Thymus (tissue), 11 donors: ENCODE measurements around the gene ZC3H12C. TPM values are rescaled to one million over a fixed set of nuclear protein-coding genes. Genes with fewer than 3 reads are reported as not detected.

Experiments used
- DNase-seq, 9 donors: peaks; one replicate each; pipeline ENCODE4 v3.0.0-alpha.2; 2013; ENCODE audit warnings: low spot score in 9 of 9, low read depth in 6 of 9, missing footprints in 1 of 9
- H3K27ac ChIP-seq, 2 donors: one replicate each; pipeline ENCODE4 v1.5.1; 2013; ENCODE audit warnings: control low read depth in 1 of 2, low read depth in 1 of 2, low read length in 1 of 2, mild to moderate bottlenecking in 1 of 2, moderate library complexity in 1 of 2
- H3K27me3 ChIP-seq, 2 donors: one replicate each; pipeline ENCODE4 v1.5.1; 2013; ENCODE audit warnings: low read length in 1 of 2; ENCODE audit not compliant: control insufficient read depth in 2 of 2, insufficient read depth in 1 of 2
- H3K36me3 ChIP-seq, 2 donors: one replicate each; pipeline ENCODE4 v1.5.1; 2013; ENCODE audit warnings: low read length in 1 of 2, mild to moderate bottlenecking in 1 of 2, moderate library complexity in 1 of 2; ENCODE audit not compliant: control insufficient read depth in 2 of 2, insufficient read depth in 2 of 2
- H3K4me1 ChIP-seq, 2 donors: one replicate each; pipeline ENCODE4 v1.5.1; 2013; ENCODE audit warnings: low read length in 2 of 2; ENCODE audit not compliant: control insufficient read depth in 2 of 2, insufficient read depth in 2 of 2
- H3K4me3 ChIP-seq, 2 donors: one replicate each; pipeline ENCODE4 v1.5.1; 2013; ENCODE audit warnings: low read length in 2 of 2, control low read depth in 1 of 2, mild to moderate bottlenecking in 1 of 2
- H3K9me3 ChIP-seq, 2 donors: one replicate each; pipeline ENCODE4 v1.5.1; 2013; ENCODE audit warnings: low read length in 1 of 2, mild to moderate bottlenecking in 1 of 2; ENCODE audit not compliant: control insufficient read depth in 2 of 2, insufficient read depth in 1 of 2
- WGBS: extraction: QIAGEN DNeasy Blood & Tissue Kit; methylation state at CpG from one replicate; pipeline ENCODE4 v1.1.7; 2013; 5-methylcytosine and 5-hydroxymethylcytosine counted together
- polyA plus RNA-seq: library from polyadenylated mRNA; stranded (reverse); fragments of 200-250 nt; gene quantifications from one replicate; pipeline ENCODE4 v1.2.3, GENCODE V29; 2013
- total RNA-seq: library from RNA; stranded (reverse); fragments of 120-200 nt; gene quantifications from one replicate; pipeline ENCODE4 v1.2.4, GENCODE V29; 2013
- donor health status: healthy.

ZC3H12C gene
- total and polyA plus RNA-seq, 2 donors: 2.6 to 3.0 TPM

DNA sequence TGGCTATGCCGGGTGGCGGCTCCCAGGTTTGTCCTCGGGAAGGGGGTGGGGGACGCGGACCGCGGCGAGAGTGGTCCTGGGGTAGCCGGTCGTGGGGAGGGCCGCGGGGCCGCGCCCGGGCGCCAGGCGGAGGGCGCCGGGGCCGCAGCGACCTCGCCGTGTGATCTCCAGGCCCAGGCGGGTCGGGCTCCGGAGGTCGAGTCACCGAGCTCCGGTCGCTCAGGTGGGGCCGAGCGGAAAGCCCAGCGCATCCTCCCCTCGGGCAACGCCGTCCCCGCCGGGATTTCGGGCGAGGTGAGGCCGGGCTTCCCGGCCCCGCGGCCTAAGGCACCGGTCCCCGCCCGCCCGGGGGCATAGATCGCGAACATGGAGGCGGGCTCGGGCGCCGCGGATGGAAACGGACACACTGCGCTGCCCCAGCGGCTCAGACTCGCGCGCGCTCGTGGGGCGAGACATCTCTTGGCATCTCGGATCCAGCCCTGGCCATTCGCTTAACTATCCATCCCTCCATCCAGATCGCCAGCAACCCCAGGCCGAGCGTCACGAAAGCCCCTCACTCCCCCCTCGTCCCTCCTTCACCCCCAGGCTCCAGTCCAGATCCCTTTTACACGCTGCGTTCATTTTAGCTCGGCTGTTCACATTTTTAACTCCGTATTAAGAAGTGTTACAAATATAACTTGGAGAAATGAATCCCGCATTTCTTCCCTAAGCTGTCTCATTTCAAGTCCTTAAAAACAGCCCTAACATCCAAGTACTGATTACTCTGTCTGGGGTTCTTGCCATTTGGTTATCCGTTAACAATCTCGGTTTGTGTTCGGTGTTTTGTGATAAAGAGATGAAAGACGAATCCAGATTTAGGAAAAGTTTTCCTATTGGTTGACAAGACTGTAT is 460 bp downstream of the ZC3H12C start:
- peaks cover 0 to 7% of the 10 kb centered on the region in 2 donors for H3K4me1 ChIP-seq
- H3K27me3 ChIP-seq: peaks cover 24 to 45% of the 10 kb centered on the region in 2 donors
- no peaks in the 10 kb centered on the region for H3K9me3 ChIP-seq
- H3K4me3 ChIP-seq: peak overlapping the region; percentile 41 to 43
- DNase-seq: peak in 3 of 9 donors; percentile 6 to 30 (median 13)
- WGBS: under 1% methylated on average over 80 of the region's 80 CpGs
- H3K27ac ChIP-seq: peak overlapping the region; percentile 46 to 68
- H3K36me3 ChIP-seq: no peaks in the 10 kb centered on the region

DNA sequence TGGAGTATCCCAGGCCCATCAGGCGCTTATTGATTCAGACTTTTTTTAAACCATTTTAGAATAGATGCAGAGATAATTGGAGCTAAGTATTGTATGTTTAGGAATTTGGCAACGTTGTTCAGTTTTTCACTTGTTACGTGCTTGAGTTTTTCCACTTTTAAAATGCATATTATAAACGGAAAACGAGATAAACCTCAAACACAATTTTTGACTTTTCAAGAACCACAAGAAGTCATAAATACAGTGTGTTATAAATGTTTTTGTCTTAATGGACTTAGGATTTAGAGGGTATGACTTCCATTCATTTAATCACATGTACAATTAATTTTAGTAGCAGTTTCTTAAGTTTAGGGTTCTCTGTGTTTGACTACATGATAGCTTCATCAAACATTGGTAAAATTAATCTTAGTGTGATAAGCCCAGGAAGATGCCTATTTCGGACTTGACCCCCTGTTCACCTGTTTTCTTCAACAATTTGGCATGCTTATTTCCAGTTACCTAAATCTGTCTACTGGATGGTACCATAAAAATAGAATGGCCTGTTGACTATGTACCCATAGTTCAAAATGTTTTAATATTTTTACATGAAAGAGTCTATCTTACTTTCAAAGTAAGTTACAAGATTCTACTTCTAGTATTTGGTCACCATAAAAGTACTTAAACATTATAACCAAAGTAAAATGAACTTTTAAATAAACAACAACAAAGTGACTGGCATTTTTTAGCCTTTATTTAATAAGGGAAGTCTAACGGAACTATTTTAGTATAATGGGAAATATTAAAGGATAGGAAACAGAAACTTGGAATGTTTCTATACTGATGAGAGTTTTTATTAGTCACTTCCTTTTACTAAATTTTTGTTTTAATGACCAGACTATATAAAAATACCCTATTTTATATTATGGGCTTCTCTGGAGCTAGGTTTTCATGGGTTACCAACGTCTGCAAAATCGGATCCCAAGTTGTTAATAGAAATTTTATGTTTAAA is 1.4 kb downstream of the ZC3H12C start:
- H3K36me3 ChIP-seq: no peaks in the 10 kb centered on the region
- H3K4me1 ChIP-seq: peaks cover 0 to 7% of the 10 kb centered on the region in 2 donors
- no peak overlapping the region for H3K27ac ChIP-seq

GRCh38 chr11:110095554-110095953 is 2.4 kb downstream of the ZC3H12C start:
- H3K27ac ChIP-seq: no peak overlapping the region
- peaks cover 0 to 7% of the 10 kb centered on the region in 2 donors for H3K4me1 ChIP-seq
- no peak for DNase-seq
- peaks cover 24 to 45% of the 10 kb centered on the region in 2 donors for H3K27me3 ChIP-seq
- 83% methylated on average over 5 of the region's 5 CpGs for WGBS
- no peaks in the 10 kb centered on the region for H3K36me3 ChIP-seq
- H3K9me3 ChIP-seq: no peaks in the 10 kb centered on the region
- H3K4me3 ChIP-seq: no peak overlapping the region

More for the DNA sequence above, 1.4 kb downstream of the ZC3H12C start:
- DNase-seq: no peak
- H3K4me3 ChIP-seq: peak overlapping the region in 1 of 2 donors; percentile 43
- H3K9me3 ChIP-seq: no peaks in the 10 kb centered on the region
- peaks cover 24 to 45% of the 10 kb centered on the region in 2 donors for H3K27me3 ChIP-seq
- WGBS: 49% methylated on average over 9 of the region's 9 CpGs

GRCh38 chr11:110096496-110096895 is 3.3 kb downstream of the ZC3H12C start:
- WGBS: 88% methylated on average over 5 of the region's 5 CpGs
- H3K36me3 ChIP-seq: no peaks in the 10 kb centered on the region
- no peaks in the 10 kb centered on the region for H3K9me3 ChIP-seq
- peaks cover 24 to 37% of the 10 kb centered on the region in 2 donors for H3K27me3 ChIP-seq
- H3K27ac ChIP-seq: no peak overlapping the region
- no peak overlapping the region for H3K4me3 ChIP-seq
- peaks cover 0 to 7% of the 10 kb centered on the region in 2 donors for H3K4me1 ChIP-seq
- no peak for DNase-seq

- 94% methylated on average over 5 of the region's 5 CpGs for WGBS
- DNase-seq: no peak
- H3K27ac ChIP-seq: no peak overlapping the region
Observed at GRCh38 chr11:110097459-110098012, 4.3 kb downstream of the ZC3H12C start.

DNA sequence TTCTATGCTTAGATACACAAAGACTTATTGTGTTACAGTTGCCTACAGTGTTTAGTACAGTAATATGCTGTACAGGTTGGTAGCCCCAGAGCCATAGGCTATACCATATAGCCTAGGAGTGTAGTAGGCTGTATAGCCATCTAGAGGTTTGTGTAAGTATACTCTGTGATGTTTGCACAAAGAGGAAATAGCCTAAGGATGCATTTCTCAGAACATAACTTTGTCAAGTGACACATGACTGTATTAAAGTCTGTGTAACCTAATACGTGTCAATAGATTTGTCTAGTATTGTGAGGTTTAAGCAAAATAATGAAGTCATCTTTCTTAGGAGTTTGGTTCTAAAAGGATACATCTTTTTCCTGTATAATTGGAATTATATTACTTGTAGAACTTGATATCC is 5.5 kb downstream of the ZC3H12C start:
- WGBS: 89% methylated on average over 1 of the region's 1 CpG
- no peak overlapping the region for H3K27ac ChIP-seq

More at GRCh38 chr11:110097459-110098012, 4.3 kb downstream of the ZC3H12C start:
- no peaks in the 10 kb centered on the region for H3K36me3 ChIP-seq
- peaks cover 16 to 27% of the 10 kb centered on the region in 2 donors for H3K27me3 ChIP-seq
- no peak overlapping the region for H3K4me3 ChIP-seq
- no peaks in the 10 kb centered on the region for H3K9me3 ChIP-seq
- H3K4me1 ChIP-seq: peaks cover 0 to 5% of the 10 kb centered on the region in 2 donors

GRCh38 chr11:110100476-110101240 is 7.5 kb downstream of the ZC3H12C start:
- 92% methylated on average over 7 of the region's 7 CpGs for WGBS
- H3K27ac ChIP-seq: no peak overlapping the region
- H3K27me3 ChIP-seq: peaks cover 0 to under 1% of the 10 kb centered on the region in 2 donors
- no peaks in the 10 kb centered on the region for H3K36me3 ChIP-seq
- H3K4me3 ChIP-seq: no peak overlapping the region
- no peak for DNase-seq
- no peaks in the 10 kb centered on the region for H3K9me3 ChIP-seq
- no peaks in the 10 kb centered on the region for H3K4me1 ChIP-seq

More for the DNA sequence above, 5.5 kb downstream of the ZC3H12C start:
- Histone ChIP-seq H3K36me3 (no peaks in the 10 kb centered on the region), H3K4me3 (no peak overlapping the region), H3K9me3 (no peaks in the 10 kb centered on the region), H3K27me3 (peaks cover 6 to 20% of the 10 kb centered on the region in 2 donors), H3K4me1 (peaks cover 0 to 3% of the 10 kb centered on the region in 2 donors)
- DNase-seq: peak in 1 of 9 donors; percentile 16

DNA sequence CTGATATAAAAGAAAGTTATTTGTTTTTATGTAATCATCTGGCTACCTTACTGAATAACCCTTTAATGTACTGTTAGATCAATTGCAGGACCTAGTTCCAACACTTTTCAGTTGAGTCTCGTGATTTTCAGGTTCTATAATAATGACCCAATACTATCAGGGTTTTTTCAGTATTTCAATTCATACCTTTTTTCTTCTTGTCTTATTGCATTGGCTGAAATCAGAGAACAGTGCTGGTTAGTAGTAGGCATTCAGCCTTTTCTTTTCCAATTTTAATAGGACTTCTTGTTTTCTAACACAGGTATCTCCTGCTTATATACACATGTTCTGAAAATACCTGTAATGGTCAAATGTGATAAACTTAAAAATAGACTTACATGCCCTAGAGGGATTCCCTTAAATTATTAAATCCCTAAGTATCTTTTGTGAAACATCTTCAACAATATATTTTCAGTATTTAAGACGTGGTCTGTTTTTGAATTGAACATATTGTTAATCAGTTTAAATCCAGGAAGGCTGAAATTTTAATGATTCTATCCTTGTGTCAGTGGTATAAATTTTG is 13.6 kb downstream of the ZC3H12C start:
- no peaks in the 10 kb centered on the region for H3K9me3 ChIP-seq
- H3K27me3 ChIP-seq: no peaks in the 10 kb centered on the region
- no peak overlapping the region for H3K27ac ChIP-seq
- H3K4me3 ChIP-seq: no peak overlapping the region
- no peaks in the 10 kb centered on the region for H3K4me1 ChIP-seq
- no peaks in the 10 kb centered on the region for H3K36me3 ChIP-seq
- no peak for DNase-seq
- WGBS: 91% methylated on average over 2 of the region's 2 CpGs
